HepG2 (cell line): ENCODE data around the gene GNPAT. TPM values are rescaled to one million over a fixed set of nuclear protein-coding genes. Genes with fewer than 3 reads are reported as not detected.
A peak's percentile ranks its signal among the peaks of the same experiment; 100 is the strongest.

Experiments
- SP2 ChIP-seq: sonication (generic); formaldehyde crosslinking; IDR thresholded peaks from 2 replicates; pipeline ENCODE4 v1.5.1; 2020; ENCODE audit warnings: mild to moderate bottlenecking, missing genetic modification reagents
- WIZ ChIP-seq: sonication (generic); formaldehyde crosslinking; IDR thresholded peaks from 2 replicates; pipeline ENCODE4 v1.5.1; 2020; ENCODE audit warnings: mild to moderate bottlenecking, missing genetic modification reagents
- ZMAT3 ChIP-seq: sonication (generic); formaldehyde crosslinking; conservative IDR thresholded peaks from 2 replicates; pipeline ENCODE4 v1.7.0; 2021; ENCODE audit warnings: missing genetic modification reagents
- ZNF253 ChIP-seq: sonication (generic); formaldehyde crosslinking; IDR thresholded peaks from 2 replicates; pipeline ENCODE4 v1.8.0; 2022; ENCODE audit warnings: mild to moderate bottlenecking, missing genetic modification reagents, borderline replicate concordance
- ZNF282 ChIP-seq: fragments of 450-650 bp; IDR thresholded peaks from 2 replicates; pipeline ENCODE4 v1.6.1; 2018; ENCODE audit not compliant: partially characterized antibody
- ZNF510 ChIP-seq: sonication (generic); formaldehyde crosslinking; IDR thresholded peaks from 2 replicates; pipeline ENCODE4 v1.4.0; 2020; ENCODE audit warnings: low read depth, mild to moderate bottlenecking, missing genetic modification reagents
- ZNF567 ChIP-seq: sonication (generic); formaldehyde crosslinking; IDR thresholded peaks from 2 replicates; pipeline ENCODE4 v1.8.1; 2023; ENCODE audit warnings: mild to moderate bottlenecking, missing genetic modification reagents, borderline replicate concordance
- polyA plus RNA-seq, 8 experiments: library from polyadenylated mRNA; depleted of rRNA in 3 of 8; stranded (reverse) in 7 of 8; unstranded in 1 of 8; fragments of >200 nt; fragmentation: Illumina TruSeq in 4 of 8; extraction: Trizol in 4 of 8; gene quantifications; 2 replicates each; pipeline versions ENCODE4 v1.2.1 to v1.2.3, GENCODE V29; 2011 to 2016; ENCODE audit warnings: low read depth in 4 of 8, missing spikeins in 1 of 8, mixed read lengths in 1 of 8; ENCODE audit not compliant: insufficient read depth in 1 of 8
- total RNA-seq, 5 experiments: library from RNA; depleted of rRNA; stranded (reverse); fragments of >200 nt; fragmentation: Illumina TruSeq; extraction: Trizol; gene quantifications; 2 replicates each; pipeline ENCODE4 v1.2.3, GENCODE V29; 2016; ENCODE audit warnings: low read depth in 1 of 5
- TF ChIP-seq, protein P1 (sequence below): sonication (generic); formaldehyde crosslinking; IDR thresholded peaks from 2 replicates; pipeline ENCODE4 v1.9.0; 2021; ENCODE audit warnings: missing genetic modification reagents, mild to moderate bottlenecking, borderline replicate concordance
- TF ChIP-seq, protein P2 (sequence below): sonication (generic); formaldehyde crosslinking; IDR thresholded peaks from 2 replicates; pipeline ENCODE4 v1.5.0; 2020; ENCODE audit warnings: mild to moderate bottlenecking, missing genetic modification reagents
- TF ChIP-seq, protein P3 (sequence below): sonication (generic); formaldehyde crosslinking; IDR thresholded peaks from 2 replicates; pipeline ENCODE4 v1.4.0; 2020; ENCODE audit warnings: missing genetic modification reagents, borderline replicate concordance
- TF ChIP-seq, protein P4 (sequence below): sonication (generic); formaldehyde crosslinking; IDR thresholded peaks from 2 replicates; pipeline ENCODE4 v1.4.0; 2020; ENCODE audit warnings: missing genetic modification reagents
- TF ChIP-seq, protein P5 (sequence below): sonication (generic); formaldehyde crosslinking; IDR thresholded peaks from 2 replicates; pipeline ENCODE4 v1.5.1; 2020; ENCODE audit warnings: missing genetic modification reagents, mild to moderate bottlenecking, borderline replicate concordance
- TF ChIP-seq, protein P6 (sequence below): IDR thresholded peaks from 2 replicates; pipeline ENCODE4 v1.6.1; 2016; ENCODE audit warnings: low read depth, borderline replicate concordance

Gene GNPAT
- total and polyA plus RNA-seq, 2 of the 13 experiments (the other 11 are each of a cell fraction or from before 2014, with no cell fraction given) = 58.3 to 114 TPM

DNA sequence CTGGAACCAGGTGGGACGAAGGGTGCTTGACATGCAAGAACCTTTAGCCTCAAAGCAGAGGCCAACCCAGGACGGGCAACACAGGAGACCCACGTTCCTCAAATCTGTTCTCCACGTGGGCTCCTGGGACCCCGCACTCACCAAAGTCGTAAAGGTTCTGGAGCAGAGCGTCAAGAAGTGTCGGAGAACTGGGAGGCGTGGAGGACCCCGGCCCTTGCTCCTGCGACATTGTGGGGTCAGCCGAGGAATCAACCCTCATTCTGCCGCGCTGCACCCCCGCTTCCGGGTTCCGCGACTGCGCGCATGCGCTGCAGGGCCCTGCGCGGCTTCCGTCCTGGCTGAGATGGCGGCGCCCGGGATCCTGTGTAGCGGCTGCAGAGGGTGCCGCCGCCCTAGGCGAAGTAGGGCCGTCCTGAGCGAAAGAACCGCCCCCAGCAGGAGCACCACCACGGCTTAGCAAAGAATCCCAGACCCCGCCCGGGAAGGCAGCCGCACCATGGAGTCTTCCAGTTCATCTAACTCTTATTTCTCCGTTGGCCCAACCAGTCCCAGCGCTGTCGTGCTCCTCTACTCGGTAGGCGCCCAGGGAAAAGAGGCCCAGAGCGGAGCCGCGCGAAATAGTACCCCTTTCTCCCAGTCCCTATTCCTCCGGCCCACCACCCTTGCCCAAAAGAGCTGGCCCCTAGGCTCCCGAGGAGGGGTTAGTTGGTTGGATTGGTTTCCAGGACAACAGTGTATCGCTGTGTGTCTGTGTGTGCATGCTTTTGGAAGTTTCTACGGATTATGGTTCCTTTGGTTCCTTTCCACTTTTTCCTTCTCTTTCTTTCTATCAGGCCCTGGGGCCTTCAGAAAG is at the start of gene GNPAT (continued):
- TF ChIP-seq, protein P1, sequence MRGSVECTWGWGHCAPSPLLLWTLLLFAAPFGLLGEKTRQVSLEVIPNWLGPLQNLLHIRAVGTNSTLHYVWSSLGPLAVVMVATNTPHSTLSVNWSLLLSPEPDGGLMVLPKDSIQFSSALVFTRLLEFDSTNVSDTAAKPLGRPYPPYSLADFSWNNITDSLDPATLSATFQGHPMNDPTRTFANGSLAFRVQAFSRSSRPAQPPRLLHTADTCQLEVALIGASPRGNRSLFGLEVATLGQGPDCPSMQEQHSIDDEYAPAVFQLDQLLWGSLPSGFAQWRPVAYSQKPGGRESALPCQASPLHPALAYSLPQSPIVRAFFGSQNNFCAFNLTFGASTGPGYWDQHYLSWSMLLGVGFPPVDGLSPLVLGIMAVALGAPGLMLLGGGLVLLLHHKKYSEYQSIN (CRISPR knock-in tag) = no peak
- TF ChIP-seq, protein P2, sequence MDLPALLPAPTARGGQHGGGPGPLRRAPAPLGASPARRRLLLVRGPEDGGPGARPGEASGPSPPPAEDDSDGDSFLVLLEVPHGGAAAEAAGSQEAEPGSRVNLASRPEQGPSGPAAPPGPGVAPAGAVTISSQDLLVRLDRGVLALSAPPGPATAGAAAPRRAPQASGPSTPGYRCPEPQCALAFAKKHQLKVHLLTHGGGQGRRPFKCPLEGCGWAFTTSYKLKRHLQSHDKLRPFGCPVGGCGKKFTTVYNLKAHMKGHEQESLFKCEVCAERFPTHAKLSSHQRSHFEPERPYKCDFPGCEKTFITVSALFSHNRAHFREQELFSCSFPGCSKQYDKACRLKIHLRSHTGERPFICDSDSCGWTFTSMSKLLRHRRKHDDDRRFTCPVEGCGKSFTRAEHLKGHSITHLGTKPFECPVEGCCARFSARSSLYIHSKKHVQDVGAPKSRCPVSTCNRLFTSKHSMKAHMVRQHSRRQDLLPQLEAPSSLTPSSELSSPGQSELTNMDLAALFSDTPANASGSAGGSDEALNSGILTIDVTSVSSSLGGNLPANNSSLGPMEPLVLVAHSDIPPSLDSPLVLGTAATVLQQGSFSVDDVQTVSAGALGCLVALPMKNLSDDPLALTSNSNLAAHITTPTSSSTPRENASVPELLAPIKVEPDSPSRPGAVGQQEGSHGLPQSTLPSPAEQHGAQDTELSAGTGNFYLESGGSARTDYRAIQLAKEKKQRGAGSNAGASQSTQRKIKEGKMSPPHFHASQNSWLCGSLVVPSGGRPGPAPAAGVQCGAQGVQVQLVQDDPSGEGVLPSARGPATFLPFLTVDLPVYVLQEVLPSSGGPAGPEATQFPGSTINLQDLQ = no peak; the same call in 1 of the 2 replicates
- TF ChIP-seq WIZ (CRISPR knock-in tag) (no peak), ZNF253 (CRISPR knock-in tag) (no peak), SP2 (peak; percentile 16; the same call in 1 of the 2 replicates), ZNF567 (CRISPR knock-in tag) (0 out of 2 replicates have a peak, but pooled peaks have one; percentile 49), ZNF510 (CRISPR knock-in tag) (peak; percentile 74; the same call in 1 of the 2 replicates), ZMAT3 (peak; percentile 75; the same call in 1 of the 2 replicates), ZNF282 (no peak)
- TF ChIP-seq, protein P3, sequence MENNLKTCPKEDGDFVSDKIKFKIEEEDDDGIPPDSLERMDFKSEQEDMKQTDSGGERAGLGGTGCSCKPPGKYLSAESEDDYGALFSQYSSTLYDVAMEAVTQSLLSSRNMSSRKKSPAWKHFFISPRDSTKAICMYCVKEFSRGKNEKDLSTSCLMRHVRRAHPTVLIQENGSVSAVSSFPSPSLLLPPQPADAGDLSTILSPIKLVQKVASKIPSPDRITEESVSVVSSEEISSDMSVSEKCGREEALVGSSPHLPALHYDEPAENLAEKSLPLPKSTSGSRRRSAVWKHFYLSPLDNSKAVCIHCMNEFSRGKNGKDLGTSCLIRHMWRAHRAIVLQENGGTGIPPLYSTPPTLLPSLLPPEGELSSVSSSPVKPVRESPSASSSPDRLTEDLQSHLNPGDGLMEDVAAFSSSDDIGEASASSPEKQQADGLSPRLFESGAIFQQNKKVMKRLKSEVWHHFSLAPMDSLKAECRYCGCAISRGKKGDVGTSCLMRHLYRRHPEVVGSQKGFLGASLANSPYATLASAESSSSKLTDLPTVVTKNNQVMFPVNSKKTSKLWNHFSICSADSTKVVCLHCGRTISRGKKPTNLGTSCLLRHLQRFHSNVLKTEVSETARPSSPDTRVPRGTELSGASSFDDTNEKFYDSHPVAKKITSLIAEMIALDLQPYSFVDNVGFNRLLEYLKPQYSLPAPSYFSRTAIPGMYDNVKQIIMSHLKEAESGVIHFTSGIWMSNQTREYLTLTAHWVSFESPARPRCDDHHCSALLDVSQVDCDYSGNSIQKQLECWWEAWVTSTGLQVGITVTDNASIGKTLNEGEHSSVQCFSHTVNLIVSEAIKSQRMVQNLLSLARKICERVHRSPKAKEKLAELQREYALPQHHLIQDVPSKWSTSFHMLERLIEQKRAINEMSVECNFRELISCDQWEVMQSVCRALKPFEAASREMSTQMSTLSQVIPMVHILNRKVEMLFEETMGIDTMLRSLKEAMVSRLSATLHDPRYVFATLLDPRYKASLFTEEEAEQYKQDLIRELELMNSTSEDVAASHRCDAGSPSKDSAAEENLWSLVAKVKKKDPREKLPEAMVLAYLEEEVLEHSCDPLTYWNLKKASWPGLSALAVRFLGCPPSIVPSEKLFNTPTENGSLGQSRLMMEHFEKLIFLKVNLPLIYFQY = no peak; the same call in 1 of the 2 replicates
- TF ChIP-seq, protein P4, sequence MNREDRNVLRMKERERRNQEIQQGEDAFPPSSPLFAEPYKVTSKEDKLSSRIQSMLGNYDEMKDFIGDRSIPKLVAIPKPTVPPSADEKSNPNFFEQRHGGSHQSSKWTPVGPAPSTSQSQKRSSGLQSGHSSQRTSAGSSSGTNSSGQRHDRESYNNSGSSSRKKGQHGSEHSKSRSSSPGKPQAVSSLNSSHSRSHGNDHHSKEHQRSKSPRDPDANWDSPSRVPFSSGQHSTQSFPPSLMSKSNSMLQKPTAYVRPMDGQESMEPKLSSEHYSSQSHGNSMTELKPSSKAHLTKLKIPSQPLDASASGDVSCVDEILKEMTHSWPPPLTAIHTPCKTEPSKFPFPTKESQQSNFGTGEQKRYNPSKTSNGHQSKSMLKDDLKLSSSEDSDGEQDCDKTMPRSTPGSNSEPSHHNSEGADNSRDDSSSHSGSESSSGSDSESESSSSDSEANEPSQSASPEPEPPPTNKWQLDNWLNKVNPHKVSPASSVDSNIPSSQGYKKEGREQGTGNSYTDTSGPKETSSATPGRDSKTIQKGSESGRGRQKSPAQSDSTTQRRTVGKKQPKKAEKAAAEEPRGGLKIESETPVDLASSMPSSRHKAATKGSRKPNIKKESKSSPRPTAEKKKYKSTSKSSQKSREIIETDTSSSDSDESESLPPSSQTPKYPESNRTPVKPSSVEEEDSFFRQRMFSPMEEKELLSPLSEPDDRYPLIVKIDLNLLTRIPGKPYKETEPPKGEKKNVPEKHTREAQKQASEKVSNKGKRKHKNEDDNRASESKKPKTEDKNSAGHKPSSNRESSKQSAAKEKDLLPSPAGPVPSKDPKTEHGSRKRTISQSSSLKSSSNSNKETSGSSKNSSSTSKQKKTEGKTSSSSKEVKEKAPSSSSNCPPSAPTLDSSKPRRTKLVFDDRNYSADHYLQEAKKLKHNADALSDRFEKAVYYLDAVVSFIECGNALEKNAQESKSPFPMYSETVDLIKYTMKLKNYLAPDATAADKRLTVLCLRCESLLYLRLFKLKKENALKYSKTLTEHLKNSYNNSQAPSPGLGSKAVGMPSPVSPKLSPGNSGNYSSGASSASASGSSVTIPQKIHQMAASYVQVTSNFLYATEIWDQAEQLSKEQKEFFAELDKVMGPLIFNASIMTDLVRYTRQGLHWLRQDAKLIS (CRISPR knock-in tag) = no peak; the same call in 1 of the 2 replicates
- TF ChIP-seq, protein P5, sequence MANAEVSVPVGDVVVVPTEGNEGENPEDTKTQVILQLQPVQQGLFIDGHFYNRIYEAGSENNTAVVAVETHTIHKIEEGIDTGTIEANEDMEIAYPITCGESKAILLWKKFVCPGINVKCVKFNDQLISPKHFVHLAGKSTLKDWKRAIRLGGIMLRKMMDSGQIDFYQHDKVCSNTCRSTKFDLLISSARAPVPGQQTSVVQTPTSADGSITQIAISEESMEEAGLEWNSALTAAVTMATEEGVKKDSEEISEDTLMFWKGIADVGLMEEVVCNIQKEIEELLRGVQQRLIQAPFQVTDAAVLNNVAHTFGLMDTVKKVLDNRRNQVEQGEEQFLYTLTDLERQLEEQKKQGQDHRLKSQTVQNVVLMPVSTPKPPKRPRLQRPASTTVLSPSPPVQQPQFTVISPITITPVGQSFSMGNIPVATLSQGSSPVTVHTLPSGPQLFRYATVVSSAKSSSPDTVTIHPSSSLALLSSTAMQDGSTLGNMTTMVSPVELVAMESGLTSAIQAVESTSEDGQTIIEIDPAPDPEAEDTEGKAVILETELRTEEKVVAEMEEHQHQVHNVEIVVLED (CRISPR knock-in tag) = peak; percentile 68
- TF ChIP-seq, protein P6, sequence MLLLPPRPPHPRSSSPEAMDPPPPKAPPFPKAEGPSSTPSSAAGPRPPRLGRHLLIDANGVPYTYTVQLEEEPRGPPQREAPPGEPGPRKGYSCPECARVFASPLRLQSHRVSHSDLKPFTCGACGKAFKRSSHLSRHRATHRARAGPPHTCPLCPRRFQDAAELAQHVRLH (CRISPR knock-in tag) = peak; percentile 51; the same call in 1 of the 2 replicates
